ENCODE results near the gene AKNA.

- TF ChIP-seq, protein P1, sequence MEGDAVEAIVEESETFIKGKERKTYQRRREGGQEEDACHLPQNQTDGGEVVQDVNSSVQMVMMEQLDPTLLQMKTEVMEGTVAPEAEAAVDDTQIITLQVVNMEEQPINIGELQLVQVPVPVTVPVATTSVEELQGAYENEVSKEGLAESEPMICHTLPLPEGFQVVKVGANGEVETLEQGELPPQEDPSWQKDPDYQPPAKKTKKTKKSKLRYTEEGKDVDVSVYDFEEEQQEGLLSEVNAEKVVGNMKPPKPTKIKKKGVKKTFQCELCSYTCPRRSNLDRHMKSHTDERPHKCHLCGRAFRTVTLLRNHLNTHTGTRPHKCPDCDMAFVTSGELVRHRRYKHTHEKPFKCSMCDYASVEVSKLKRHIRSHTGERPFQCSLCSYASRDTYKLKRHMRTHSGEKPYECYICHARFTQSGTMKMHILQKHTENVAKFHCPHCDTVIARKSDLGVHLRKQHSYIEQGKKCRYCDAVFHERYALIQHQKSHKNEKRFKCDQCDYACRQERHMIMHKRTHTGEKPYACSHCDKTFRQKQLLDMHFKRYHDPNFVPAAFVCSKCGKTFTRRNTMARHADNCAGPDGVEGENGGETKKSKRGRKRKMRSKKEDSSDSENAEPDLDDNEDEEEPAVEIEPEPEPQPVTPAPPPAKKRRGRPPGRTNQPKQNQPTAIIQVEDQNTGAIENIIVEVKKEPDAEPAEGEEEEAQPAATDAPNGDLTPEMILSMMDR (IDR thresholded peaks at IDR 0.05) = no peak
- TF ChIP-seq POLR2AphosphoS5 (IDR thresholded peaks at IDR 0.05; ENCODE audit: insufficient read depth in 1 of 2, low read depth in 1 of 2) (no peak), POLR2A (IDR thresholded peaks at IDR 0.05) (no peak)
These were observed 44.9 kb downstream of the AKNA start for GRCh38 chr9:114342755-114343440.

Data from vagina (tissue), 2 donors.